Mononuclear cell (primary cell): ENCODE data around the gene EIF3M. TPM values are rescaled to one million over a fixed set of nuclear protein-coding genes. Genes with fewer than 3 reads are reported as not detected.
"Not testable (repeated sequence)": the region's sequence is repeated elsewhere in the genome, so short reads cannot be mapped to it uniquely, and the experiment has no call there.

ENCODE experiments used
- H3K27me3 ChIP-seq: 2 replicates; pipeline ENCODE4 v1.6.0; 2011; ENCODE audit warnings: low read length, control low read depth; ENCODE audit not compliant: insufficient read depth
- H3K4me1 ChIP-seq: 2 replicates; pipeline ENCODE4 v1.5.1; 2011; ENCODE audit warnings: mild to moderate bottlenecking, low read length, control low read depth; ENCODE audit not compliant: insufficient read depth
- H3K4me3 ChIP-seq: 2 replicates; pipeline ENCODE4 v1.5.1; 2011; ENCODE audit warnings: mild to moderate bottlenecking, low read length, moderate library complexity
- H3K9me3 ChIP-seq: 2 replicates; pipeline ENCODE4 v1.5.1; 2011; ENCODE audit warnings: low read depth, mild to moderate bottlenecking, control low read depth, low read length
- total RNA-seq: library from RNA; depleted of rRNA; stranded (reverse); fragments of >200 nt; gene quantifications from one replicate; pipeline ENCODE4 v1.2.3, GENCODE V29; 2012

The EIF3M gene
- total RNA-seq, 1 donor: 466 TPM

DNA sequence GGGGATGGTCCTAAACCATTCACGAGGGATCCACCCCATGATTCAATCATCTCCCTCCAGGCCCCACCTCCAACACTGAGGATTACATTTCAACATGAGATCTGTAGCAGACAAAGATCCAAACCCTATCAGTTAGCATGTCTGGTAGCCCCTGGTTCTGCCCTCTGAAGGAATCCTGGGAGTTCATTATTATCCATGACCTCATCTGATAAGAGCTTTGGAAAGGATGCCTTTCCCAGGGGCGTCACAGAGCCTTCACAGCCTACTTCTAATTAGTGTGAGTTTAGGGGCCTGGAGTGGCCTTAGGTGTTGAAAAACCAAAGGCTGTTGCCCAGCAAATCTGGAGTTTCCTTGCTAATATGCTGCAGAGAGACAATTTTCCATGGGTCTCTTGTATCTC lies 8.6 kb upstream of the EIF3M start:
- Histone ChIP-seq H3K27me3 (no peaks in the 10 kb centered on the region), H3K4me1 (no peaks in the 10 kb centered on the region), H3K4me3 (no peak overlapping the region), H3K9me3 (no peaks in the 10 kb centered on the region)

DNA sequence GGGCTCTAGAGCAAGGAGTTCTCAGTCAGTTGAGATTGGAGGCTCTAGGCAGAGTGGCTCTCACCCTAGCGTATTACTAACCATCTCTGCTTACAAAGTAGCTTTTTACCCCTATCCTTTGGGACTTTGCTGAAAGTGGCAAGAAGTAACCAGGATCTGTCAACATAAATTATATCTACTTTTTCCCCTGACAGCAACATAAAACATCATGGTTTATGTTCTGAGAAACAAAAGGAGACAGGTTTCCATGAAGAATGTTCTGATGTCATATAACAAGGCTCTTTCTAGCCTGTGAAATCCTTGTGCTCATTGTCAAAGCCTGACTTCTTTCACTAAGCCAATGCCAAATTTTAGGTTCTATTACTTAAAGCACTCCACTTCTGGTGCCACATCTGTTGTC lies 7.2 kb upstream of the EIF3M start:
- H3K9me3 ChIP-seq: no peaks in the 10 kb centered on the region
- H3K27me3 ChIP-seq: no peaks in the 10 kb centered on the region
- H3K4me3 ChIP-seq: no peak overlapping the region
- no peaks in the 10 kb centered on the region for H3K4me1 ChIP-seq

DNA sequence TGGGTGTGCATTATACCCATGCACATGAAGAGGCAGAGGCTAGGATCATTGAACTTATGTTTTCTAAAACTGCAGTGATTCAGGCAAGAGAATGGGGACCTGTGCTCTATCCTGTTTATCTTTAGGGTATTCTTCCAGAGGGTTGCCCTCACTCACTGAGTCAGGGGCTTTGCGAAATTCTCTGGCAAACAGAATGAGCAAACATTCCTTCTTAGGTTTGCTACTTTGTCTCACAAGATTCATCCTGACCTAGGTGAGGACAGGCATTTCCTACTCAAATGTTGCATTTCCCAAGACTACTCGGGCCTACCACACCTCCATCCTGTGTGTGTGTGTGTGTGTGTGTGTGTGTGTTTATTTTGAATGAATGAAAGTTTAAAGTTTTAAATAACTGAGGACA lies 2.7 kb upstream of the EIF3M start:
- Histone ChIP-seq H3K4me3 (no peak overlapping the region), H3K9me3 (no peaks in the 10 kb centered on the region), H3K4me1 (peaks cover 18% of the 10 kb centered on the region), H3K27me3 (no peaks in the 10 kb centered on the region)

DNA sequence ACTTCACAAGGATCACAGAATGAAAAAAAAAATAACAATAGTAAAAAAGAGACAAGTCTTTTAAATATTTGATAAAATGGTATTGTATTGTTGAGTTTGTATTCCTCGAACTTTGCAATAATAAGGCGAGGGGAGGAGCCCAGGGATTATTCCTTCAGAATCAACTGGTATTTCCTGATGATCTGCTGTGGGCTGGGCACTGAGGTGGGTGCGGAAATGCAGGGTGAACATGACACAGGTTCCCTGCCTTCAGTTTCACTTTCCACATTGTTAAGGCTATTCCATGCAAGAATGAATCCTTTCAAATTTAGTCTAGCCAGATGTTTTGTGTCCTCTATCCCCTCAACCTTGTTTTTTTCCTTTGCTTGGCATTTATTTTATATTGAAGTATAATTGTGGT lies 2.1 kb upstream of the EIF3M start:
- Histone ChIP-seq H3K4me3 (no peak overlapping the region), H3K27me3 (no peaks in the 10 kb centered on the region), H3K4me1 (peaks cover 24% of the 10 kb centered on the region), H3K9me3 (no peaks in the 10 kb centered on the region)

DNA sequence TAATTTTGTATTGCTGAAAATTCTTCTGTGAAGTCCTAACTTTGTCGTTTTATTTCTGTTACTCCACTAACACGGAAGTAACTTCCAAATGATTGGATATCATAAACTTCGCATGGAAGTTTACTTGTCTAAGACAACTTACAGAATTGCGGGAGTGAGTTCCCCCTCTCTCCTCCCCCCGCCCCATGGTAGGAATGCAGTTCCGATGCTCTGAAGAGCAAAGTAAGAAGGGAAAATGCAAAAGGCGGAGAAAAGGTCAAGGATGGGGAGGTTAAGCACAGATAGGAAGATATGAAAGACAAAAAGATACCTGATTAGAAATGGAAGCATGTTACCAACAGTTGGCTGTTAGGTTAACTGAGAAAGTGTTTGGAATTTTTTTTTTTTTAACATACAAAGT lies 1.3 kb downstream of the EIF3M start:
- Histone ChIP-seq H3K27me3 (no peaks in the 10 kb centered on the region), H3K4me1 (peaks cover 45% of the 10 kb centered on the region), H3K9me3 (no peaks in the 10 kb centered on the region), H3K4me3 (peak overlapping the region; percentile 94)

DNA sequence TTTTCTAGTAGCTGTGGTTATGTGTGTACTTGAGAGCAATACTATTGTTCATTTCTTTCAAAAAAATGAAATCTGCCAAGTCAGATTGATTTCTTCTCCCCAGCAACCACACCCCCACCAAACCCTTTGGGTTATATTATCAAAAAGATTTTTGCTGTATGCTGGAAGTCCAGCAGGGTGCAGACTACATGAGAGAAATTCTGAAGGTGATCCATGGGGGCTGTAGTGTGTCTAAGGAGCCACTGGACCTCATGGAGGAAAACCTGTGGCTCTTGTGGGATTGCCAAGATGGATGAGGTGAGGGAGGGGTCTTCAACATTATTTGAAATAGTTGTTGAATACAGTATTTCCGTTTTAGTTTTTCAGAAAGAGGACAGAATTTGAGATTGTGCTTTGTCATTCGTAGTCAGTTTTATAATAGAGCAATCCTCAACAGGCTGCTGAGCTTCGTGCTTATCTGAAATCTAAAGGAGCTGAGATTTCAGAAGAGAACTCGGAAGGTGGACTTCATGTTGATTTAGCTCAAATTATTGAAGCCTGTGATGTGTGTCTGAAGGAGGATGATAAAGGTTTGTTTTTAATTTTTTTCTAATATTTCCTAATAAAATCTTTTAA lies 3.1 kb downstream of the EIF3M start:
- H3K4me1 ChIP-seq: peaks cover 46% of the 10 kb centered on the region
- H3K4me3 ChIP-seq: no peak overlapping the region
- no peaks in the 10 kb centered on the region for H3K9me3 ChIP-seq
- no peaks in the 10 kb centered on the region for H3K27me3 ChIP-seq

DNA sequence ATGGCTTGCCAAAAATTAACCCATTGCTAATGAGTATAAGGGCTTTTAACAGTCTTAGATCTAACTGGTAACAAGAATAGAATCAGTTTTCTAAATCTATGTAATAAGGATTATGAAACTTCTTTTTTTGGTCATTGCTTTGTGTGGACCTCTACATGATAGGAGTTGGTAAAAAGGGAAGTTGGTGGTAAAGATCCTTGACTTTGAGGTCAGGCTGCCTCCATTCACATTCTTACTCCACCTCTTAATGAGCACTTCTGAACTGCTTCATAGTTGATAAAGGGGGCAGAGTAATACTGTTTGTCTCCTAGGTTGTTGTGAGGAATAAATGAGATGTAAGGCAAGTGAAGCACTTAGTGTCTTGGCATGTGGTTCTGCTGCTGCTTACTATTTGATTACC lies 10.6 kb downstream of the EIF3M start:
- no peak overlapping the region for H3K4me3 ChIP-seq
- no peaks in the 10 kb centered on the region for H3K9me3 ChIP-seq
- no peaks in the 10 kb centered on the region for H3K27me3 ChIP-seq
- peaks cover 21% of the 10 kb centered on the region for H3K4me1 ChIP-seq

DNA sequence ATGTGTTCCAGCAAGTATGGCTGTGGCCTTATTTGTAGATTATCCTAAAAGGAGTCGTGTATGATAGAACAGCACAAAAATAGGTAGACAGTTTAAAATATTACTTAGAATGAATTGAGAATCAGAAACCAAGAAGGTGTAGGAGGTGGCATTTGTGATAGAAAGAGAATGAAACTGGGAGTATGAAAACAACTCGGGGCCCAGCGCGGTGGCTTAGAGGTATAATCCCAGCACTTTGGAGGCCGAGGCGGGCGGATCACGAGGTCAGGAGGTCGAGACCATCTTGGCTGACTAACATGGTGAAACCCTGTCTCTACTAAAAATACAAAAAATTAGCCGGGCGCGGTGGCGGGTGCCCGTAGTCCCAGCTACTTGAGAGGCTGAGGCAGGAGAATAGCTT lies 12.5 kb downstream of the EIF3M start:
- peaks cover 21% of the 10 kb centered on the region for H3K4me1 ChIP-seq
- not testable (repeated sequence) for H3K9me3 ChIP-seq, H3K4me3 ChIP-seq, H3K27me3 ChIP-seq

DNA sequence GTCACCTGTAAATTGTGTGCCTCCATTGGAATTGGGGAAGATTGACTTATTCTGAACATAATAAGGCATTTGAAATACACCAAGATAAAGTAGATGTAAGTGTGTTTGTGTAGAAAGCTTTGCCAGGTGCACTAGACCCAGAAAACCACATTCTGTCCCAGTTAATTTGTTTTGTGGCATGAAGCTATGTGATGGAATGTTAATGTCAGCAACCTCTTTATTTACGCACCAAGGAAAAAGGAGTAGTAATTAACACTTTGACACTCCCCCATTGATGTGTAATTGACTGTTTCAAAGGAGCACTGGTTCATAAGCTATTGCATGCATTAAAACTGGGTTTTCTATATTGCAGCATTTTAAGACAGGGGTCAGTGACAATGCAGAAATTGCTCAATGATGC lies 14.3 kb downstream of the EIF3M start:
- Histone ChIP-seq H3K4me1 (peaks cover 8% of the 10 kb centered on the region), H3K9me3 (no peaks in the 10 kb centered on the region), H3K4me3 (no peak overlapping the region), H3K27me3 (no peaks in the 10 kb centered on the region)

DNA sequence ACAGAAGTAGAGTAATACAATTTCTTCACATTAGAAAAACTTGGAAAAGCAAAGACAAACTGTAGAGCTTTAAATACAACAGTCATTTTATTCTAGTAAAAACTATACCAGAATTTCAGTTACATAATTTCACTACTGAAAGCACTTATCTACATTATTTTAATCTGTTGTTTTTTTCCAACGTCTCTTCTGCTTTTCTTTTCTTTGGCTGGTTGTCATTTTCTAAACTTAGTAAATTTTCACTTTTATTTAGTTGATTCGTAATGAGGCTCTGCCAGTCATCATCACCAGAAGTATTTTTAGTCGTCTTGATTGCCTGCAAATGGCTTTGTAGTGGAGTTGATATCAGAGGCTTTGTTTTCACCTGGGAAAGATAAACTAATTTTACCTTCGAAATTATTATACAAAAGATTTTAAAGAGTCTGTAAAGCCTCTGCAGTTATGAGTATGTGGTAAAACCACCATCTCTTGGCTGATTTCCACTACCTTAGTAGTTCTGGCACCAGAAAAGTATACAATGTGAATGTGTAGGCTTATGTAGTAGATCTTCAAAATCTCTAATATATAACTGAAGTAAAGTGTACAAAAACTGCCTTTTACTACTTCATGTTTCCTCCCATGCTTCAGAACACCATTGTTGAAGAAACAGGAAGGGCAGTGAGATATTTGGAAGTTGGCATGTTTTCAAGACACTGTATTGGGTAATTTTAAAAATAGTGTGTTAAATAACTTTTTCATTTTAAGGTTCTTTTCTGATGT lies 19.2 kb downstream of the EIF3M start:
- H3K4me1 ChIP-seq: no peaks in the 10 kb centered on the region
- H3K27me3 ChIP-seq: no peaks in the 10 kb centered on the region
- H3K4me3 ChIP-seq: no peak overlapping the region
- no peaks in the 10 kb centered on the region for H3K9me3 ChIP-seq

DNA sequence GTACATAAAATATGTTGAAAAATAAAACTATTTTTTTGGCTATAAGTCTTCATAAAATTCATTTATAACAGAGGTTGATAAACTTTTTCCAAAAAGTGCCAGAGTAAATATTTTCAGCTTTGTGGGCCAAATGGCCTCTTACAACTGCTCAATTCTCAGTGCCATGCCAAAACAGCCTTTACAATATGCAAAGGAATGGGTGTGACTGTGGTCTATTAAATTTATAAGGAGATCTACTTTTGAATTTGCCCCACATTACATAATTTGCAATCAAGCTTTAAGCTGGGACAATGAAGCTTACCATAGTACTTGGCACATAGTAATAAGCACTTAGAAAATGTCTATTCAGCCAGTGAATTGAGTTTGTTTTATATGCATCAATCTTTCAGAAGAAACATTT lies 22.6 kb downstream of the EIF3M start:
- no peak overlapping the region for H3K4me3 ChIP-seq
- no peaks in the 10 kb centered on the region for H3K9me3 ChIP-seq
- no peaks in the 10 kb centered on the region for H3K4me1 ChIP-seq
- no peaks in the 10 kb centered on the region for H3K27me3 ChIP-seq

DNA sequence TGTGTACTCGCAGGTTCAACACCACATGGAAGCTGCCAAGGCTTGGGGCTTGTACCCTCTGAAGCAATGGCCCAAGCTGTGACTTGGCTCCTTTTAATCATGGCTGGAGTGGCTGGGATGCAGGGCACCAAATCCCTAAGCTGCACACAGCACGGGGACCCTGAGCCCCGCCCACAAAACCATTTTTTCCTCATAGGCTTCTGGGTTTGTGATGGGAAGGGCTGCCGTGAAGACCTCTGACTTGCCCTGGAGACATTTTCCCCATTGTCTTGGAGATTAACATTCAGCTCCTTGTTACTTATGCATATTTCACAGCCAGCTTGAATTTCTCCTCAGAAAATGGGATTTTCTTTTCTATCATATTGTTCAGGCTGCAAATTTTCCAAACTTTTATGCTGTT lies 25.2 kb downstream of the EIF3M start:
- not testable (repeated sequence) for H3K9me3 ChIP-seq, H3K4me3 ChIP-seq, H3K27me3 ChIP-seq, H3K4me1 ChIP-seq

DNA sequence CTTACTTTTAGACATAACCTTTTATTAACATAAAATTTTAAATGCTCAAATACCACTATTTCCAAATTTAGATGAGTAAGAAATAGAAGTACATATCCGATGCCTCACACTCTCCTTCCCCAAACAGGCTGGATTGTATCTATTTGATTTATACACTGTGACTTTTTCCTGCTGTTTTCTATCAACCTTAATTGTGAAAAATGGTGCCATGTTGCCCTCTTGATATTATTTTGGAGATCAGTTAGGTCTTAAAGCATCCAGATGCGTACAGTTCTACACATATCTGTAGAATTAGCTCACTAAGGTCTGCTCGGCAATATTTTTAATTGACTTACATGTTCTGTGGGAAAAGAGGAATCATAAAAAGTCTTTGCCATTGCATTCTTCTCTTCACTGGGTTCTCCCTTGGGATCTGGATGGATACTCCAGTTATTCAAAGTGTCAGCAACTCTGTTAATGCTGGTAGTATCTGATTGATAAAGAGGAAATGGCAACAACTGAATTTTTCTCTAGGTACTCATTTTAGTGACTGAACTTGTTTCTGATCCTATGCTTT lies 27.2 kb downstream of the EIF3M start:
- Histone ChIP-seq H3K4me1 (no peaks in the 10 kb centered on the region), H3K27me3 (no peaks in the 10 kb centered on the region), H3K9me3 (no peaks in the 10 kb centered on the region), H3K4me3 (no peak overlapping the region)

DNA sequence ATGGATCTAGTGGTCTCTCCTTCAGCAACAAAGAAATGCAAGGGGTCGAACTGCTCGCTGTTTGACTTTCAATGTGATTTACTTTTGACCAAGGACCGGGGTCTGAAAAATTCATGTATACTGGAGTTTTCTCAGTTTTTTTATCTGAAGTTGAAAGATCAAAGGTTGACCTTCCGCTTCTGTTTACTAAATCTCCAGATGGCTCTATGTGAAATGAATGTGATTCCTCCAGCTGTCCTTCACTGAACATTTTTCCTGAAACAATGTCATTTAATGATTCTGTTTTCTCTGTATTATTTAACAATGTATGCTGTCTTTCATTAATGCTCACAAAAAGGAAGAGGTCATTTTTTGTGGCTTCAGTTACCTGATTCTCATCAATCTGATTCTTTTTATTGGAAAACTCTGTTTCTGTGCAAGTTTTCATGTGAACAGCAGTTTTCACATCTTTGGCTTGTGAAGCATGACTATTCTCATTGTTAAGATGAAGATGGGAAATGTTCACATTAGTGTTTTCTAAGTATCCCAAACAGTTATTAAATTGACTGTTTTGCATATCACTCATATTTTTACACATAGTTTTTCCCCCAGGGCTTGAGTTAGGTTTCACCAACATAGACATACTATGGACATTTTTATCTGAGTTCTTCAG lies 30.0 kb downstream of the EIF3M start:
- H3K27me3 ChIP-seq: no peaks in the 10 kb centered on the region
- no peaks in the 10 kb centered on the region for H3K9me3 ChIP-seq
- H3K4me1 ChIP-seq: no peaks in the 10 kb centered on the region
- no peak overlapping the region for H3K4me3 ChIP-seq

DNA sequence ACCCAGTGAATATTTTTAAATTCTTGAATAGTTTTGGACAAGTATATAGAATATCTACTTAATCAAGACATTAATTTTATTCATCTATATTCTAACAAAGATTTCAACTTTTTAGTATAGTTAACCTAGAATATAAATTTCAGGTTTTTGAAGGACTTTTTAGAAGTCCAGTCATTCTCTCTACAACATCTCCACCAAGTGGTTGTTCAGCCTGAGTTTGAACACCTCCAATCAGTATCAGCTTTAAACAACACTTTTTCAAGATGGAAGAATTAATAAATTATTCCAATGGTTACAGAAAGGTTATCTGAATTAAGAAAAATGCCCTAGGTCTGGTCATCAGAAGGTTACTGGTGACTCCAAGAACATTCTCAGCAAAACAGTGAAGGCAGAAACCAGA lies 31.8 kb downstream of the EIF3M start:
- no peaks in the 10 kb centered on the region for H3K4me1 ChIP-seq
- no peak overlapping the region for H3K4me3 ChIP-seq
- H3K9me3 ChIP-seq: no peaks in the 10 kb centered on the region
- peaks cover 3% of the 10 kb centered on the region for H3K27me3 ChIP-seq
